ENCODE measurements around the gene GALNT14.

- TF ChIP-seq EP300 (IDR thresholded peaks at IDR 0.05; ENCODE audit: low read depth), result no peak
- TF ChIP-seq CTCF (IDR thresholded peaks at IDR 0.05), result no peak
Measured at GRCh38 chr2:30931841-30932407, 206.3 kb downstream of the GALNT14 start.

Data from transverse colon (tissue), 3 donors.